GM23338 (cell line): Measurements from ENCODE around the gene BANK1. TPM values are rescaled to one million over a fixed set of nuclear protein-coding genes. Genes with fewer than 3 reads are reported as not detected.

ENCODE experiments used
- ATAC-seq: fragments of 200-7000 bp; cut with Tn5 transposase; 3 replicates; pipeline ENCODE4 v1.9.1; 2020
- DNase-seq: peaks from one replicate; pipeline ENCODE4 v3.0.0-alpha.2; 2015; ENCODE audit warnings: low spot score
- H2AFZ ChIP-seq: fragments of 200-600 bp; sonication (generic); 2 replicates; pipeline ENCODE4 v1.8.0; 2016; ENCODE audit warnings: antibody characterized with exemption, mild to moderate bottlenecking, moderate library complexity
- H3F3A ChIP-seq: fragments of 200-600 bp; sonication (generic); replicated peaks from 2 replicates; pipeline ENCODE4 v1.8.0; 2017; ENCODE audit warnings: antibody characterized with exemption, mixed run types, low read depth
- H3K27ac ChIP-seq: fragments of 200-600 bp; sonication (generic); 2 replicates; pipeline ENCODE4 v1.6.1; 2016; ENCODE audit warnings: low read depth
- H3K27me3 ChIP-seq: fragments of 200-600 bp; sonication (generic); 2 replicates; pipeline ENCODE4 v1.8.0; 2016; ENCODE audit warnings: mild to moderate bottlenecking, mixed run types, moderate library complexity; ENCODE audit not compliant: insufficient read depth
- H3K36me3 ChIP-seq: fragments of 200-600 bp; sonication (generic); 2 replicates; pipeline ENCODE4 v1.8.0; 2016; ENCODE audit warnings: mild to moderate bottlenecking; ENCODE audit not compliant: insufficient read depth
- H3K4me1 ChIP-seq: fragments of 200-600 bp; sonication (generic); 2 replicates; pipeline ENCODE4 v1.8.0; 2016; ENCODE audit warnings: mild to moderate bottlenecking, moderate library complexity; ENCODE audit not compliant: insufficient read depth
- H3K4me2 ChIP-seq: fragments of 200-600 bp; sonication (generic); 2 replicates; pipeline ENCODE4 v1.7.1; 2017; ENCODE audit warnings: mixed run types
- H3K4me3 ChIP-seq: fragments of 200-600 bp; sonication (generic); 2 replicates; pipeline ENCODE4 v1.6.1; 2016; ENCODE audit warnings: mixed run types
- H3K79me2 ChIP-seq: fragments of 200-600 bp; sonication (generic); replicated peaks from 2 replicates; pipeline ENCODE4 v1.8.0; 2017; ENCODE audit warnings: mild to moderate bottlenecking; ENCODE audit not compliant: insufficient read depth
- H3K9me2 ChIP-seq: fragments of 200-600 bp; sonication (generic); 2 replicates; pipeline ENCODE4 v1.8.0; 2017; ENCODE audit not compliant: insufficient read depth
- H4K20me1 ChIP-seq: fragments of 200-600 bp; sonication (generic); replicated peaks from 2 replicates; pipeline ENCODE4 v1.8.0; 2017; ENCODE audit warnings: mild to moderate bottlenecking; ENCODE audit not compliant: insufficient read depth
- H3K27ac Mint-ChIP-seq: 2 replicates; pipeline ENCODE4 v1.8.0; 2020; ENCODE audit warnings: inconsistent platforms, mild to moderate bottlenecking, moderate library complexity, mixed read lengths
- H3K27me3 Mint-ChIP-seq: 3 replicates; pipeline ENCODE4 v1.8.0; 2022; ENCODE audit warnings: low read depth, mild to moderate bottlenecking, moderate library complexity, mixed read lengths, inconsistent platforms; ENCODE audit not compliant: insufficient read depth, poor library complexity
- H3K36me3 Mint-ChIP-seq: 3 replicates; pipeline ENCODE4 v1.8.0; 2021; ENCODE audit warnings: low read depth, mild to moderate bottlenecking, inconsistent platforms, moderate library complexity, mixed read lengths
- H3K4me1 Mint-ChIP-seq: 3 replicates; pipeline ENCODE4 v1.8.0; 2020; ENCODE audit warnings: mild to moderate bottlenecking, inconsistent platforms, mixed read lengths
- H3K4me3 Mint-ChIP-seq: 3 replicates; pipeline ENCODE4 v1.8.0; 2021; ENCODE audit warnings: moderate library complexity, mild to moderate bottlenecking, inconsistent platforms, mixed read lengths
- H3K9me3 Mint-ChIP-seq: 3 replicates; pipeline ENCODE4 v1.8.0; 2020; ENCODE audit warnings: moderate library complexity, mild to moderate bottlenecking, inconsistent platforms, mixed read lengths
- CREB1 ChIP-seq: fragments of 250-450 bp; sonication (Bioruptor Pico); IDR thresholded peaks from 2 replicates; pipeline ENCODE4 v1.5.0; 2020; ENCODE audit warnings: low read depth, mild to moderate bottlenecking, moderate library complexity
- EZH2 ChIP-seq: fragments of 200-600 bp; sonication (generic); IDR thresholded peaks from one replicate; pipeline ENCODE4 v1.8.0; 2017; ENCODE audit warnings: antibody characterized with exemption, mild to moderate bottlenecking, low read depth; ENCODE audit not compliant: unreplicated experiment
- EZH2phosphoT487 ChIP-seq: fragments of 200-600 bp; sonication (generic); IDR thresholded peaks from one replicate; pipeline ENCODE4 v1.8.1; 2018; ENCODE audit warnings: antibody characterized with exemption; ENCODE audit not compliant: unreplicated experiment
- JUNB ChIP-seq: IDR thresholded peaks from one replicate; pipeline ENCODE4 v1.6.1; 2016; ENCODE audit warnings: antibody characterized with exemption; ENCODE audit not compliant: unreplicated experiment
- POLR2AphosphoS5 ChIP-seq: IDR thresholded peaks from 2 replicates; pipeline ENCODE4 v1.6.1; 2016; ENCODE audit warnings: antibody characterized with exemption, low read depth
- STAT1 ChIP-seq: IDR thresholded peaks from one replicate; pipeline ENCODE4 v1.6.1; 2016; ENCODE audit warnings: antibody characterized with exemption; ENCODE audit not compliant: unreplicated experiment
- ZNF114 ChIP-seq: fragments of 250-450 bp; sonication (Bioruptor Pico); IDR thresholded peaks from 2 replicates; pipeline ENCODE4 v1.5.0; 2020; ENCODE audit warnings: mild to moderate bottlenecking, moderate library complexity
- polyA plus RNA-seq: library from polyadenylated mRNA; unstranded; fragments of >200 nt; fragmentation: Nextera tagmentation; extraction: Ambion mirVana; gene quantifications from 2 replicates; pipeline ENCODE4 v1.2.1, GENCODE V29; 2016
- total RNA-seq: library from RNA; depleted of rRNA; stranded (reverse); fragments of >200 nt; shearing (Covaris generic); gene quantifications from 2 replicates; pipeline ENCODE4 v1.2.3, GENCODE V29; 2014
- TF ChIP-seq, protein P1 (sequence below): fragments of 250-450 bp; sonication (Bioruptor Pico); IDR thresholded peaks from 2 replicates; pipeline ENCODE4 v1.5.0; 2020; ENCODE audit warnings: mild to moderate bottlenecking, moderate library complexity

Gene BANK1
- total and polyA plus RNA-seq, 2 experiments from 2014 or later = 0.86 to 0.87 TPM

- TF ChIP-seq, protein P1, sequence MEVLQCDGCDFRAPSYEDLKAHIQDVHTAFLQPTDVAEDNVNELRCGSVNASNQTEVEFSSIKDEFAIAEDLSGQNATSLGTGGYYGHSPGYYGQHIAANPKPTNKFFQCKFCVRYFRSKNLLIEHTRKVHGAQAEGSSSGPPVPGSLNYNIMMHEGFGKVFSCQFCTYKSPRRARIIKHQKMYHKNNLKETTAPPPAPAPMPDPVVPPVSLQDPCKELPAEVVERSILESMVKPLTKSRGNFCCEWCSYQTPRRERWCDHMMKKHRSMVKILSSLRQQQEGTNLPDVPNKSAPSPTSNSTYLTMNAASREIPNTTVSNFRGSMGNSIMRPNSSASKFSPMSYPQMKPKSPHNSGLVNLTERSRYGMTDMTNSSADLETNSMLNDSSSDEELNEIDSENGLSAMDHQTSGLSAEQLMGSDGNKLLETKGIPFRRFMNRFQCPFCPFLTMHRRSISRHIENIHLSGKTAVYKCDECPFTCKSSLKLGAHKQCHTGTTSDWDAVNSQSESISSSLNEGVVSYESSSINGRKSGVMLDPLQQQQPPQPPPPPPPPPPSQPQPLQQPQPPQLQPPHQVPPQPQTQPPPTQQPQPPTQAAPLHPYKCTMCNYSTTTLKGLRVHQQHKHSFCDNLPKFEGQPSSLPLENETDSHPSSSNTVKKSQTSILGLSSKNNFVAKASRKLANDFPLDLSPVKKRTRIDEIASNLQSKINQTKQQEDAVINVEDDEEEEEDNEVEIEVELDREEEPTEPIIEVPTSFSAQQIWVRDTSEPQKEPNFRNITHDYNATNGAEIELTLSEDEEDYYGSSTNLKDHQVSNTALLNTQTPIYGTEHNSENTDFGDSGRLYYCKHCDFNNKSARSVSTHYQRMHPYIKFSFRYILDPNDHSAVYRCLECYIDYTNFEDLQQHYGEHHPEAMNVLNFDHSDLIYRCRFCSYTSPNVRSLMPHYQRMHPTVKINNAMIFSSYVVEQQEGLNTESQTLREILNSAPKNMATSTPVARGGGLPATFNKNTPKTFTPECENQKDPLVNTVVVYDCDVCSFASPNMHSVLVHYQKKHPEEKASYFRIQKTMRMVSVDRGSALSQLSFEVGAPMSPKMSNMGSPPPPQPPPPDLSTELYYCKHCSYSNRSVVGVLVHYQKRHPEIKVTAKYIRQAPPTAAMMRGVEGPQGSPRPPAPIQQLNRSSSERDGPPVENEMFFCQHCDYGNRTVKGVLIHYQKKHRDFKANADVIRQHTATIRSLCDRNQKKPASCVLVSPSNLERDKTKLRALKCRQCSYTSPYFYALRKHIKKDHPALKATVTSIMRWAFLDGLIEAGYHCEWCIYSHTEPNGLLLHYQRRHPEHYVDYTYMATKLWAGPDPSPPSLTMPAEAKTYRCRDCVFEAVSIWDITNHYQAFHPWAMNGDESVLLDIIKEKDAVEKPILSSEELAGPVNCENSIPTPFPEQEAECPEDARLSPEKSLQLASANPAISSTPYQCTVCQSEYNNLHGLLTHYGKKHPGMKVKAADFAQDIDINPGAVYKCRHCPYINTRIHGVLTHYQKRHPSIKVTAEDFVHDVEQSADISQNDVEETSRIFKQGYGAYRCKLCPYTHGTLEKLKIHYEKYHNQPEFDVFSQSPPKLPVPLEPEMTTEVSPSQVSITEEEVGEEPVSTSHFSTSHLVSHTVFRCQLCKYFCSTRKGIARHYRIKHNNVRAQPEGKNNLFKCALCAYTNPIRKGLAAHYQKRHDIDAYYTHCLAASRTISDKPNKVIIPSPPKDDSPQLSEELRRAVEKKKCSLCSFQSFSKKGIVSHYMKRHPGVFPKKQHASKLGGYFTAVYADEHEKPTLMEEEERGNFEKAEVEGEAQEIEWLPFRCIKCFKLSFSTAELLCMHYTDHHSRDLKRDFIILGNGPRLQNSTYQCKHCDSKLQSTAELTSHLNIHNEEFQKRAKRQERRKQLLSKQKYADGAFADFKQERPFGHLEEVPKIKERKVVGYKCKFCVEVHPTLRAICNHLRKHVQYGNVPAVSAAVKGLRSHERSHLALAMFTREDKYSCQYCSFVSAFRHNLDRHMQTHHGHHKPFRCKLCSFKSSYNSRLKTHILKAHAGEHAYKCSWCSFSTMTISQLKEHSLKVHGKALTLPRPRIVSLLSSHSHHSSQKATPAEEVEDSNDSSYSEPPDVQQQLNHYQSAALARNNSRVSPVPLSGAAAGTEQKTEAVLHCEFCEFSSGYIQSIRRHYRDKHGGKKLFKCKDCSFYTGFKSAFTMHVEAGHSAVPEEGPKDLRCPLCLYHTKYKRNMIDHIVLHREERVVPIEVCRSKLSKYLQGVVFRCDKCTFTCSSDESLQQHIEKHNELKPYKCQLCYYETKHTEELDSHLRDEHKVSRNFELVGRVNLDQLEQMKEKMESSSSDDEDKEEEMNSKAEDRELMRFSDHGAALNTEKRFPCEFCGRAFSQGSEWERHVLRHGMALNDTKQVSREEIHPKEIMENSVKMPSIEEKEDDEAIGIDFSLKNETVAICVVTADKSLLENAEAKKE = no peak
- TF ChIP-seq ZNF114 (CRISPR knock-in tag) (no peak), EZH2phosphoT487 (no peak), STAT1 (no peak), JUNB (no peak), POLR2AphosphoS5 (no peak)
Measured at GRCh38 chr4:101987623-101988243, 197.2 kb downstream of the BANK1 start (continued).

GRCh38 chr4:101989551-101989950 lies 199.0 kb downstream of the BANK1 start:
- H3K4me1 ChIP-seq = peaks cover 4% of the 10 kb centered on the region; the same call in 1 of the 2 replicates
- no peaks in the 10 kb centered on the region for H3F3A ChIP-seq
- H3K27ac ChIP-seq = no peak overlapping the region
- H3K9me2 ChIP-seq = no peaks in the 10 kb centered on the region
- no peaks in the 10 kb centered on the region for H3K27me3 Mint-ChIP-seq
- DNase-seq = no peak
- TF ChIP-seq JUNB (no peak), EZH2 (no peak), EZH2phosphoT487 (no peak), POLR2AphosphoS5 (no peak), CREB1 (CRISPR knock-in tag) (no peak), ZNF114 (CRISPR knock-in tag) (no peak)
- no peak overlapping the region for H3K4me2 ChIP-seq
- H3K36me3 ChIP-seq = no peaks in the 10 kb centered on the region
- no peaks in the 10 kb centered on the region for H3K79me2 ChIP-seq
- H3K27ac Mint-ChIP-seq = no peak overlapping the region
- H3K27me3 ChIP-seq = no peaks in the 10 kb centered on the region
- no peak overlapping the region for H3K4me3 Mint-ChIP-seq
- ATAC-seq = no peak
- H3K4me3 ChIP-seq = no peak overlapping the region
- peaks cover 4% of the 10 kb centered on the region; the same call in 2 of the 3 replicates for H3K9me3 Mint-ChIP-seq
- no peak overlapping the region for H2AFZ ChIP-seq
- no peaks in the 10 kb centered on the region for H4K20me1 ChIP-seq
- peaks cover 4% of the 10 kb centered on the region; the same call in 2 of the 3 replicates for H3K36me3 Mint-ChIP-seq
- peaks cover 3% of the 10 kb centered on the region; the same call in 1 of the 3 replicates for H3K4me1 Mint-ChIP-seq
